GM21367 (cell line): ENCODE results near the gene GALNT12.

Experiments
- ATAC-seq: cut with Tn5 transposase; IDR thresholded peaks from one replicate; pipeline ENCODE4 v1.9.1; 2021; ENCODE audit not compliant: unreplicated experiment

Gene GALNT12

DNA sequence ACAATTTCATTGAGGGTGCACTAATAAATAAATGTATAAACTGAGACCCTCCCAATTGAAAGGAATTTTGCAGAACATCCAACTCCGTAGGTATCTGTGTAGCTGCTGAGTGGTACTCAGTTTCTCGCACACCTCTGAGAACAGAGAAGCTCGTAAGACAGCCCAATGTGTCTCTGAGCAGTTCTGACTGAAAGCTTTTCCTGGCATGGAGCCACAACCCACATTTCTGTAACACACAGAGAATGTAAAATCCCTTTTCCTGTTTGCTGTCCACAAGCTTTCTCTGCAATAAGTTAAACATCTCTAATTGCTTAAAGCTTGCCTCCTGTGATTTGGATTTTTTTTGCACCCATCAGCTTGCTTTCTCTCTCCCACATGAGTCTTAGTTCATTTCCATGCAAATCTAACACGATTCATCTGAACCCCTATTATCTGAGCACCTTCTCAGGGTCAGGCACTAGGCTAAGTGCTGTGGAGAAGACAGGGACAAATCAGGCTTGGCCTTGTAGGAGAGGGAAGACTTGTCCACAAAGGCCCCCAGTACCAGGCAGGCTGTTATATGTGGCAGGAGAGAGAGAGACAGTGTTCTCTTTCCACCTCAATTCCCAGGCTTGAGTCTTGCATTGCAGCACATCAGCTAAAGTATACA is 92.1 kb downstream of the GALNT12 start:
- ATAC-seq: no peak
